Renal cortex interstitium (tissue), 11 donors: ENCODE data around the gene ADORA2B. TPM values are rescaled to one million over a fixed set of nuclear protein-coding genes. Genes with fewer than 3 reads are reported as not detected.

Experiments used
- DNase-seq, 11 donors: peaks; one replicate each; pipeline ENCODE4 v3.0.0-alpha.2; 2013; ENCODE audit warnings: low read depth in 9 of 11, low spot score in 4 of 11; ENCODE audit errors: extremely low read depth in 1 of 11
- polyA plus RNA-seq, 3 donors: library from polyadenylated mRNA; unstranded; fragments of 120-200 nt; gene quantifications; one replicate each; pipeline ENCODE4 v1.2.1, GENCODE V29; 2013; ENCODE audit not compliant: insufficient read length in 3 of 3

The ADORA2B gene
- polyA plus RNA-seq, 3 donors = 1.3 to 7.3 (median 5.1) TPM

GRCh38 chr17:16005636-16006035, 60.7 kb downstream of the ADORA2B start:
- no peak for DNase-seq

GRCh38 chr17:16007439-16007838, 62.5 kb downstream of the ADORA2B start:
- DNase-seq = no peak

DNA sequence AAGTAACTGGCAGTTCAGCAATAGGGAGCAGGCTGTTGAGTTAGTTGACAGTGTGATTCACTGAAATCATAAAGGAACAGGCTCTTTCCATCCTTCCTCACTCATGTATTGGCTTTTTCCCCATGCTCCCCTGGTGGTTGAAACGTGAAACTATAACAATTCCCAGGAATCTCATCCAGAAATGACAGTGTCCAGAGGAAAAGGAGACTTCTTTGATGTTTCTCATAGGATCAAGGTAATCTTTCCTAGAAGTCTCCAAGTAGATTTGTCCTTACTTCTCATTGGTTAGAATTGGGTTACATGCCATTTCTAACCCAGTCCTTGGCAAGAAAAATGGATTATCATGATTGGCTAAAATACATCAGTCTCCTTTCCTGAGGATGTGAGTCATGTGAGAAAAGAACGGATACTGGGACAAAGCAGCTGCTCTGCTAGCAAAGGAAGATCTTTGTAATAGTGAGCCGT, 69.0 kb downstream of the ADORA2B start:
- no peak for DNase-seq

DNA sequence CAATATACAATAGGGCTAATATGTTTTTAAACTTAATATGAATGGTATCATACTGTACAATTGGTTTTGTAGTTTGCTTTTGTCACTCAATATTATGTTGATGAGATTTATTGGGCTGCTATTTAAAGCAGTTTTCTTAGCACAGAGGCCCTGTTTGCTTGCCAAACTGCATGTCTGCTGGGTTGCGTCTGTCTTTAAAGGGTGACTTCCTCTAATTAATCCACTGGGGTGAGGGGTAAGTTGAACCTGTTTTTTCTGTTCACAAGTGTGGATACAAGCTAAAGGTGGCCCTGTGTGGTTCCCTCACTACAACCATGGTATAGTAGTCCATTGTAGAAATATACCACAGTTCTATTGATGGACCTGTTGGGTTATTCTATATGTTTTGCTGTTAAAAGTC, 74.4 kb downstream of the ADORA2B start:
- DNase-seq = no peak

- DNase-seq = no peak
Measured at GRCh38 chr17:16023881-16024280, 79.0 kb downstream of the ADORA2B start.

- DNase-seq = no peak
Measured at GRCh38 chr17:16025202-16025601, 80.3 kb downstream of the ADORA2B start.

Other genes starting within 250 kb of the ADORA2B start
- gene ZNF286A, start 245.4 kb upstream of the ADORA2B start, polyA plus RNA-seq = 10 to 100 TPM; 40.7 to 46.9 (median 42.8) TPM
- 1 to 10 TPM in 1 of 3 donors, under 1 TPM in 1, not detected in 1; 0.53 to 1.3 TPM for gene TBC1D26, start 212.8 kb upstream of the ADORA2B start, polyA plus RNA-seq
- 10 to 100 TPM; 41.2 to 64.2 (median 49.5) TPM for gene ZSWIM7, start 54.6 kb downstream of the ADORA2B start, polyA plus RNA-seq
- gene TTC19, start 54.7 kb downstream of the ADORA2B start, polyA plus RNA-seq = 10 to 100 TPM; 51.1 to 70.3 (median 61.0) TPM